HG03342 (cell line): ENCODE data around the gene BCL11B.

Source experiments
- ATAC-seq: cut with Tn5 transposase; IDR thresholded peaks from one replicate; pipeline ENCODE4 v1.9.1; 2021; ENCODE audit warnings: mild to moderate bottlenecking, moderate library complexity; ENCODE audit not compliant: unreplicated experiment

Gene BCL11B

DNA sequence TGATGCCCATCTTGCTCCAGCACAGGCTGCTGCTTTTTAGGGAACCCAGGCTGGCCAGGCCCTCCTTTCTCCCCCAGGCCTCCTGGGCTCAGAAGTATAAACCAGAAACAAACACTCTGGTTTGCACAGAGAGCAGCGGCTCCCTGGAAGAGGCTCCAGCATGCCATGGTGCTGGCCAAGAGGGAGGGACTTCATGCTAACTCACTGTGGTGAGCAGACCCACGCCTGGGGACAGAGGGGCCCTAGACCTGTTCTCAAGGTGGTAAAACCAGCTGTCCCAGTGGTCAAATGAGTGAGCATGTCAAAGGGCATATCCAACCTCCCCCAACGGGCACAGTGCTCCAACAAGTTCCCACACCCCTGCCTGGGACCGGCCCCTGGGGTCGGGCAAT lies 15.5 kb downstream of the BCL11B start:
- ATAC-seq, result no peak

DNA sequence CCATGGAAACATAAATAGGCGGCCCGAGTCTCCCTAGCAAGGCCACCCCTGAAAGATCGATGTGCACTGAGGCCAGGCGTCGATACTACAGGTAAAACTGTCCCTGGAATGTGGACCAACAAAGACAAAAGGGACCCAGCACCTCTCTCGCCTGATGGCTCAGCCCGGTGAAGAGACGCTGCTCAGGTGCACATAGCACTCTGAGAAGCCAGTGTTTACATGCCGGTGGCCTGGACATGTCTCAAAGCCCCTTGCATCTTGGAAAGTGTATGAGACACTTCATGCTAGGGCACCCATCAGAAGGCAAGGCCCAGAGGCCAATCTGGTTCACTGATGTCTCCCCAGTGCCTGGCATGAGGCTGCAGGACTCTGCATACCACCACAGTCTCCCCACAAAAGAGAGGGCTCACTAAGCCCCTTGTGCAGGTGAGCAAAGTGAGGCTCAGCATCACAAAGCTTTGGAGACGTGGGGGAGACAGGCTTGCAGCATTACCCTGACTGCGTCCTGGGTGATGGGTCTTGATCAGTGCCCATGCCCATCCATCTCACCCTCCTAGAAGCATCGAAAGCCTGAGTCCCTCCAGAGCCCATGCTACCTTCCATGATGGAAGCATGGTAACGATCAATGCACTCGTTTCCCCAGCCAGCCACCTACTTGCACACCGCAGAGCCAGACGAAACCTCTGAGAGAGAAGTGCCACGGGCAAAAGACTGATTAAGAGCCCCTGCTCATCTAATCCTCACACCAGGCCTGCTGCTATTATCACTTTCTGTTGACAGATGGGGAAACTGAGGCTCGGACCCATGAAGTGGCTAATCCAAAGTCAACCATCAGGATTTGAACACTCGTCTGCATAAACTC lies 16.1 kb downstream of the BCL11B start:
- no peak for ATAC-seq

GRCh38 chr14:99254328-99255009 lies 17.5 kb downstream of the BCL11B start:
- no peak for ATAC-seq

- no peak for ATAC-seq
These were observed 18.1 kb downstream of the BCL11B start for GRCh38 chr14:99253890-99254289.

GRCh38 chr14:99252940-99253868 lies 18.8 kb downstream of the BCL11B start:
- no peak for ATAC-seq

GRCh38 chr14:99252443-99252939 lies 19.5 kb downstream of the BCL11B start:
- no peak for ATAC-seq

DNA sequence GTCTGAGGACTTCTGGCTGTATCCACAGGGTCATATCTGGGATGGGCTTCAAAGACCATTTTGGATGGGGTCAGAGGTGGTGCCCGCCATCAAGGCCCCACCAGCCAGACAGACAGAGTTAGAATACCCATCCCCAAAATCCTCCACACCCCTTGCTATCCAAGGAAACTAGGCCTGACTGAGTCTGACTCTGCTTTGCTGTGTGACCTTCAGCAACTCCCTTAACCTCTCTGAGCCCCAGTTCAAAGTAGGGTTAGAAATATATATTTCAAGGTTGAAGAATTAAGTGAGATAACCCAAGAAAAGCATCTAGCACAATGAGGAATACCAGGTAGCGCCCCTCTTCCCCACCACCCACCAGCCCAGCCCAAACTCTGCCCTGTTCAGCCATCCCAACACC lies 20.3 kb downstream of the BCL11B start:
- no peak for ATAC-seq

GRCh38 chr14:99250636-99251208 lies 21.3 kb downstream of the BCL11B start:
- ATAC-seq, result no peak

DNA sequence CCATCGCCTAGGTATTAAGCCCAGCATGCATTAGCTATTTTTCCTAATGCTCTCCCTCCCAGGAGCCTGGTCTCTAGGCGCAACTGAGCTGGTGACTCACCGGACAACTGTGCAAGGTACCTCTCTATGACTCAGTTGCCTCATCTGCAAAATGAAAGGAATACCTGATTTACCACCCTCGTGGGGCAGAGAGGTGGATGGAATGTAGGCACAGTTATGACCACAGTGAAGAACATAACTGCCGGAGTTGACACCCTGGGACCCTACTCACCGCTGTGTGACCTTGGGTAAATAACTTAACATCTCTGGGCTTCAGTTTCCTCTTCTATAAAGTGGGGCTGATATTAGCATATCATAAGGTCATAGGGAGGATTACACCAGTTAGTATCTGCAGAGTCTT lies 22.6 kb downstream of the BCL11B start:
- no peak for ATAC-seq

DNA sequence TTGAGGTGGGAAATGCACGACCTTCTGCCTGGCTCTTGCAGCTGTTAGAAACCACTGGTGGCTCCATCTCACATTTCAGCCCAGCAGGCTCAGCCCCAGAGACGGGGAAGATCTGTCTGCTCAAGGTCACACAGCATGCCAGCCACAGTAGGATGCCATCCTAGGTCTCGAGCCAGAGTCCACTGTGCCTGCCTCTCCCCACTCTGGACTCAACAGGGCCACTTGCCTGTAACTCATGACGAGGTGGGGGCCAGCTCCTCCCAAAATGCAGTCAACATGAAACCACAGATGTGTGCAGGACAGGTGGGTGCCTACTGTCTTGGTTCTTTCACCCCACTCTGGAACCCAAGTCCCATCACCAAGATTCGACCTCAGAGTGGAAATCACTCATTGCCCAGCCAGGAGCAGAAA lies 23.2 kb downstream of the BCL11B start:
- ATAC-seq, result no peak

DNA sequence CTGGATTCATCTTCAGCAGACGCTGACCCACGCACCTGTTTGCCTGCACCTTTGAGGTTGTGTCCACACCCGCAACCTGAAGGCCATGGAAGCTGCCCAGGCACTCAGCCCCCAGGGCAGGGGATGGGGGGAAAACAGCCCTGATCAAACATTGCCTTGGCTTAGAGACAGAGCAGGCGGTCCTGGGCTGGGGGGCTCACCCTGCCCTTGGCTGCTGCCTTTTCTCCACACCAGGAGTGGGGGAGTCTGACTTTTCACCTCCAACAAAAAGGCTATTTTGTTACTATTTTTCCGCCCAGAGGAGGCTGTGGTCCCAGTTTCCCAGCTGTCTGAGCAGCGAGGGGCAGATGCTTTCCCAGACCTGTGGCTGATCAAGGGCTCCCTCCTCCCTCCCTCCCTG lies 24.2 kb downstream of the BCL11B start:
- no peak for ATAC-seq

- no peak for ATAC-seq
These were observed 24.8 kb downstream of the BCL11B start for GRCh38 chr14:99247101-99247729.

DNA sequence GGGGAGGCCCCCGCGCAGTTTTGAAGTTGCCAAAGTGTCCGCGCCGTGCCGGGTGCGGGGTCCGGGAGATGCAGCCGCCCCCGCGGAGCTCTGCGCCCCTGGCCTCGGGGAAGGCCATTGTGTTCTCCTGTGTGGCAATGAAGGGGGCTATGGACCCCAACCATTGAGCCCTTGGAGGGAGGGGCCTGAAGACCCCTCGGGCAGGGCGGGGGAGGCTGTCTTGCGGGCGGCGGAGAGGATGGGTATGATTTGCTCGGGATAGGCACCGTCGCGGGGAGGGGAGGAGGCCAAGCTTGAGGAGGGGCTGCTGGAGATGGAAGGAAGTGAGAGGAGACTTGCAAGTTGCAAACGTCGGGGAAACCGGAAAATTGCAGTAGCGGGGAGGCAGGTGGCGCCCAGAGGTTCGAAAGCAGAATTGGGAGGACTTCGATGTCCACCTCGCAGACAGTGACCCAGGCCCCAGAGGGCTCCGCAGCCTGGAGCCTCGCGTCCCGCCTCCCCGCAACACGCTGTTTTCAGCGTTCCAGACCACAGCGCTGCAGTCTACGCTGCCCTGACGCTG lies 25.4 kb downstream of the BCL11B start:
- no peak for ATAC-seq

DNA sequence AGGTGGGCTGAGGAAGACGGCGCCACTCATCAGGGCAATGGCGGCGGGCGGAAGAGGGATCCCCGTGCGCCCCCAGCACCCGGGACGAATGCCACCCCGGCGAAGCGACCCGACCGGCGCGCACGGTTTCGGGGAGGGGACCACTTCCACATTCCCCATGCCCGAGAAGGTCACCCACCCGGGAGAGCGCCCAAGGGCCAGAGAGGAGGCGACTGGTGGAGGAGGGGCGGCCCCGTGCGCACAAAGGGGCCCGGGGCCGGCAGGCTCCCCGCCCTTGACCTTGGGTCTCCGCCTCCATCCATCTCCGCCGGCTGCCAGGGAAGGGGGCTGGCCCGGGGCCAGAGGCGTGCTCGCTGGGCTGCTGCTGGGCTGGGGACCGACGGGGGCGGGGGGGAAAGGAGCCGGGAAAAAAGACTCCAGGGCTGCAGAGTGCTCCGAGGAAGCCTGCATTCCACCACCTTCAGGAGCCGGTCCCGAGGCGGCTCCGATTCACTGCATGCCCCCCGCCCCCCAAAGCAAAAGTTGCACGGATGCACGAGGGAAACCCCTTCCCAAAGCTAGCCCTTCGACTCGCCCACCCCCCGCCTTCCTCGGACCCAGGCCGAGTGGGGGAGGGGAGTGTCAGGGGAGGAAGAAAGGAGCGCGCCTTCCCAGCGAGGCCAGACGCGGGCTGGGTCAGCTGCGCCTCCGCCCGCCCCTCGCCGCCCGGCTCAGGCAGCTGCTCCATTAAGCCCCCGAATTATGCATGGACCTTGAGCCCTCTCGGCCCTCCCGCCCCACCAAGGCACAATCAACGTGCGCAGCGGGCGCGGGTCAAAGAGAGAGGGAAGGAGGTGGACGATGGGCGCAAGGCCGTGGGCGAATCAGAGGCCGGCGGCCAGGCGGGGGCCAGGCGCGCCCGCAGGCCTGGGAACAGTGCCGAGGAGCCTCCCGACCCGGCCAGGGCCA lies 26.2 kb downstream of the BCL11B start:
- no peak for ATAC-seq

DNA sequence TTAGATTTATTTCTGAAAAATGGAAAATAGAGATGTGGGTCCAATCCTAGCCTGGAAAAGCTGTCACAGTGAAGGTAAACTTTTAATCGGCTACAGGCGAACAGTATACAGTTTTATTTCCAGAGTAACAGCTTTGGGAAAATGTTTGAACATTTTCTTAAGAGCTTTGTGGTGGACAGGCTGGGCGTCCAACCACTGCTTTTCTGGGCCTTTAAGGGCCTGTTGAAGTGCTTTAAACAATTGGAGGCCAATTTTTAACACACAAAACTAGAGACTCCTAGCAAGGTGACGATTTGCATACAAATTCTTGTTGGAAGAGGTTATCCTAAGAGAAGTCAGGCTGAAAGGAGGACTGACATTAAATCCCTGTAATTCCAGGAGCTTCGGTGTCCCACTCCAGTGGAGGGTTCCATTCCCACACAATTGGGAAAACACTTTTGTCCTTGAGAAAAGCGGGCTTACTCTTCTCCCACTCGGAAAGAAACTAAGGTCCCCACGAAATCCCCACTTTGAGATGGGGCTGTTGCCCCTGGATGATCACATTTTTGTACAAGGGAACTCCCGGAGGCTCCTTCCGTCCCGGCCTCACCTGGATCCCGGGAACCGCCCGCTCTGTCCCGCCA lies 26.9 kb downstream of the BCL11B start:
- no peak for ATAC-seq

GRCh38 chr14:99244367-99244901 lies 27.6 kb downstream of the BCL11B start:
- no peak for ATAC-seq

GRCh38 chr14:99242816-99243721 lies 28.9 kb downstream of the BCL11B start:
- no peak for ATAC-seq
